GM12873 (cell line): ENCODE measurements around the gene KDSR.

Source experiments
- TF ChIP-seq, protein P1 (sequence below): IDR thresholded peaks from 2 replicates; pipeline ENCODE4 v1.5.1; 2012; ENCODE audit warnings: low read depth, mild to moderate bottlenecking, moderate library complexity, low read length, control low read depth; ENCODE audit not compliant: insufficient read depth; ENCODE audit errors: missing control alignments

KDSR gene

DNA sequence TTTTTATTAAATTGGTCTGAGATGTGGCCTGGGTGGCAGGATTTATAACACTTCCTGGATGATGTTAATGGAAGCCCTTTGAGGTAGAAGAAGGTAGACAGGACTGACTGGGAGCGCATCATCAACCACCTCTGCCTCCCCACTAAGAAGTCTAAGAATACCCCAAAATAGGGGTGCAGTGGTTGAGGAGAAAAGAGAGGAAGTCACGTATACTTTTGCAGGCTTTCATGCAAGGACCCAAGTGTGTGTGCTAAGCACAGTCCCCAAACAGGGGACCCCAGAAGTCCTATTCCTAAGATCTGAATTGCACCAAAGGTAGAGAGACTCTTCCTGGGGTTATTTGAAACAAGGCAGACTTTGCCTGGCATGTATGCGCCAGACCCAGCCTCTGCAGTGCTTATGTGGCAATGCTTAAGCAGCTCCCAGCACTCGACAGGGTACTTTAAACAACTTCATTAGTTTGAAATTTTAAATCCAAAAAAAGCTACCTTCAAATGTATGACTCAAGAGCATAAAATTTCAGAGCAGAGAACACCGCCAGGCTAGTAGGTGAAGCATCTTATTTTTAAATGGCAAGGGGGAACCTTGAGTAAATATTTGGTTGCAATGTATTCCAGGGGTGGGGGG is 82.7 kb downstream of the KDSR start:
- TF ChIP-seq, protein P1, sequence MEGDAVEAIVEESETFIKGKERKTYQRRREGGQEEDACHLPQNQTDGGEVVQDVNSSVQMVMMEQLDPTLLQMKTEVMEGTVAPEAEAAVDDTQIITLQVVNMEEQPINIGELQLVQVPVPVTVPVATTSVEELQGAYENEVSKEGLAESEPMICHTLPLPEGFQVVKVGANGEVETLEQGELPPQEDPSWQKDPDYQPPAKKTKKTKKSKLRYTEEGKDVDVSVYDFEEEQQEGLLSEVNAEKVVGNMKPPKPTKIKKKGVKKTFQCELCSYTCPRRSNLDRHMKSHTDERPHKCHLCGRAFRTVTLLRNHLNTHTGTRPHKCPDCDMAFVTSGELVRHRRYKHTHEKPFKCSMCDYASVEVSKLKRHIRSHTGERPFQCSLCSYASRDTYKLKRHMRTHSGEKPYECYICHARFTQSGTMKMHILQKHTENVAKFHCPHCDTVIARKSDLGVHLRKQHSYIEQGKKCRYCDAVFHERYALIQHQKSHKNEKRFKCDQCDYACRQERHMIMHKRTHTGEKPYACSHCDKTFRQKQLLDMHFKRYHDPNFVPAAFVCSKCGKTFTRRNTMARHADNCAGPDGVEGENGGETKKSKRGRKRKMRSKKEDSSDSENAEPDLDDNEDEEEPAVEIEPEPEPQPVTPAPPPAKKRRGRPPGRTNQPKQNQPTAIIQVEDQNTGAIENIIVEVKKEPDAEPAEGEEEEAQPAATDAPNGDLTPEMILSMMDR, result no peak

DNA sequence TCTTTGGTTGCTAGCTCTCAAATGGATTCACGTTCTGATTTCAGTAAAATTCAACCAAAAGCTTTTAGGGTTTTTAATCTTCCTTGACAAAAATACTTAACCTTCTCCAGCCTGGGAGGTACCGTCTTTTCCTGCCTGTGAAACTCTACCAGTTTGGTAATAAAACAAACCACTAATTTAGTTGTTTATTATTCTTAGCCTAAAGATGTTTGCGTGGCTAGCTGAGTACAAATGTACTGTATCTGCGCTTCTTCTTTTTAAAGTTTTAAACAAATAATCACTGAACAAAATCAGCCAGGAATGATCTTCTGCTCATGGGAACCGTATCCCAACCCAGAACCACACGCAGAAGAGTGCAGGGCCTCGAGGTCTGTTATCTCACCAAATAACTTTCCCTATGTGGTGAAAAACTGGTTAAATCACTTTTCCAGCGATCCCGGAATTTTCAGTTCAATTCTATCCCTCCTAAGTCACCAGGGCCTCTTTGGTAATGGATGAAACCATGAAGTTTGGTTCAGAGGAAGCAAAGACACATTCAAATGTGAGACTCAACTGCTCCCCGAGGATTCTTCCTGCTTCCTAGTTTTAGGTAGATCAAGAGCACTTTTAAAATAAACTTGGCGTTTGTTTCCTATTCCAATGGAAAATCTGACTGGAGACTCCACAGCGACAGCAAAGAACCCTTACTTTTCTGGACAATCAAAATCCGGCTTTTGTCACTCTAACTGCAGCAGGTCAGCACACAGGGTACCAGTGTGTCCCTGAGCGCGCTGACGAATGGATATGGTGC is 83.5 kb downstream of the KDSR start:
- TF ChIP-seq, protein P1, result no peak

DNA sequence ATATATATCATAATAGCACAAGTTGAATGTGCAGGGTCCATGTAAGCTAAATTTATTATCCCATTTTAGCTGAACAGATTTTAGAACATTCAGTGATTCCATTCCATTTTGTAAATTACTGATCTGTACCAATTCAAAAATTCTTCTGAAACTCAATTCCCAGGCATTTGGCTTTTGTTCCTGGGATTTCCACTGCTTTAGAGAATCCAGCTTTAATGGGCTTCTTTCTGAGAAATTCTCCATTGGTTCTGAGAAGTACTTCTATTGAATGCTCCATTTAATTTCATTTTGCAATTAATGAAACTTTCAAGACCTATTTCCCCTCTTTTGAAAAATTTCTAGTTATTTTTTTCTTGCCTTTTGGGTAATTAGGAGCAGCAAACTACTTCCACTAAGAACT is 84.2 kb downstream of the KDSR start:
- TF ChIP-seq, protein P1, result no peak
